HL-60 (cell line): ENCODE data around the gene BHLHE40.

Experiments
- DNase-seq, 2 experiments: peaks; one replicate each; pipeline ENCODE4 v3.0.0-alpha.2; 2010 to 2020; ENCODE audit warnings: low read depth in 1 of 2, low spot score in 1 of 2
- H3K27ac ChIP-seq: fragments of 250-450 bp; sonication (Bioruptor Pico); replicated peaks from 2 replicates; pipeline ENCODE4 v1.5.1; 2020; ENCODE audit warnings: mild to moderate bottlenecking, moderate library complexity
- H3K27me3 ChIP-seq: fragments of 250-450 bp; sonication (Bioruptor Pico); 2 replicates; pipeline ENCODE4 v1.5.1; 2021; ENCODE audit warnings: mild to moderate bottlenecking, moderate library complexity; ENCODE audit not compliant: insufficient read depth, poor library complexity, severe bottlenecking
- H3K4me3 ChIP-seq: replicated peaks from 2 replicates; pipeline ENCODE4 v1.5.1; 2011; ENCODE audit warnings: mild to moderate bottlenecking, control low read depth, low read length; ENCODE audit not compliant: insufficient read depth
- GABPA ChIP-seq: IDR thresholded peaks from 2 replicates; pipeline ENCODE4 v1.6.1; 2012; ENCODE audit warnings: low read depth
- POLR2AphosphoS5 ChIP-seq: IDR thresholded peaks from 2 replicates; pipeline ENCODE4 v1.6.1; 2012; ENCODE audit warnings: low read depth
- SPI1 ChIP-seq: IDR thresholded peaks from 2 replicates; pipeline ENCODE4 v1.6.1; 2012; ENCODE audit warnings: low read depth, mild to moderate bottlenecking, borderline replicate concordance
- TF ChIP-seq, protein P1 (sequence below): IDR thresholded peaks from one replicate; pipeline ENCODE4 v1.5.1; 2011; ENCODE audit warnings: low read length, control low read depth, inconsistent platforms; ENCODE audit not compliant: insufficient read depth
- TF ChIP-seq, protein P2 (sequence below): IDR thresholded peaks from 2 replicates; pipeline ENCODE4 v1.6.1; 2012; ENCODE audit warnings: low read depth; ENCODE audit not compliant: insufficient replicate concordance

The BHLHE40 gene

GRCh38 chr3:4994144-4994730 lies 15.0 kb downstream of the BHLHE40 start:
- Histone ChIP-seq H3K27ac (no peak overlapping the region), H3K4me3 (no peak overlapping the region), H3K27me3 (no peaks in the 10 kb centered on the region)
- TF ChIP-seq, protein P1, sequence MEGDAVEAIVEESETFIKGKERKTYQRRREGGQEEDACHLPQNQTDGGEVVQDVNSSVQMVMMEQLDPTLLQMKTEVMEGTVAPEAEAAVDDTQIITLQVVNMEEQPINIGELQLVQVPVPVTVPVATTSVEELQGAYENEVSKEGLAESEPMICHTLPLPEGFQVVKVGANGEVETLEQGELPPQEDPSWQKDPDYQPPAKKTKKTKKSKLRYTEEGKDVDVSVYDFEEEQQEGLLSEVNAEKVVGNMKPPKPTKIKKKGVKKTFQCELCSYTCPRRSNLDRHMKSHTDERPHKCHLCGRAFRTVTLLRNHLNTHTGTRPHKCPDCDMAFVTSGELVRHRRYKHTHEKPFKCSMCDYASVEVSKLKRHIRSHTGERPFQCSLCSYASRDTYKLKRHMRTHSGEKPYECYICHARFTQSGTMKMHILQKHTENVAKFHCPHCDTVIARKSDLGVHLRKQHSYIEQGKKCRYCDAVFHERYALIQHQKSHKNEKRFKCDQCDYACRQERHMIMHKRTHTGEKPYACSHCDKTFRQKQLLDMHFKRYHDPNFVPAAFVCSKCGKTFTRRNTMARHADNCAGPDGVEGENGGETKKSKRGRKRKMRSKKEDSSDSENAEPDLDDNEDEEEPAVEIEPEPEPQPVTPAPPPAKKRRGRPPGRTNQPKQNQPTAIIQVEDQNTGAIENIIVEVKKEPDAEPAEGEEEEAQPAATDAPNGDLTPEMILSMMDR: no peak
- TF ChIP-seq SPI1 (no peak), POLR2AphosphoS5 (no peak), GABPA (no peak)
- TF ChIP-seq, protein P2, sequence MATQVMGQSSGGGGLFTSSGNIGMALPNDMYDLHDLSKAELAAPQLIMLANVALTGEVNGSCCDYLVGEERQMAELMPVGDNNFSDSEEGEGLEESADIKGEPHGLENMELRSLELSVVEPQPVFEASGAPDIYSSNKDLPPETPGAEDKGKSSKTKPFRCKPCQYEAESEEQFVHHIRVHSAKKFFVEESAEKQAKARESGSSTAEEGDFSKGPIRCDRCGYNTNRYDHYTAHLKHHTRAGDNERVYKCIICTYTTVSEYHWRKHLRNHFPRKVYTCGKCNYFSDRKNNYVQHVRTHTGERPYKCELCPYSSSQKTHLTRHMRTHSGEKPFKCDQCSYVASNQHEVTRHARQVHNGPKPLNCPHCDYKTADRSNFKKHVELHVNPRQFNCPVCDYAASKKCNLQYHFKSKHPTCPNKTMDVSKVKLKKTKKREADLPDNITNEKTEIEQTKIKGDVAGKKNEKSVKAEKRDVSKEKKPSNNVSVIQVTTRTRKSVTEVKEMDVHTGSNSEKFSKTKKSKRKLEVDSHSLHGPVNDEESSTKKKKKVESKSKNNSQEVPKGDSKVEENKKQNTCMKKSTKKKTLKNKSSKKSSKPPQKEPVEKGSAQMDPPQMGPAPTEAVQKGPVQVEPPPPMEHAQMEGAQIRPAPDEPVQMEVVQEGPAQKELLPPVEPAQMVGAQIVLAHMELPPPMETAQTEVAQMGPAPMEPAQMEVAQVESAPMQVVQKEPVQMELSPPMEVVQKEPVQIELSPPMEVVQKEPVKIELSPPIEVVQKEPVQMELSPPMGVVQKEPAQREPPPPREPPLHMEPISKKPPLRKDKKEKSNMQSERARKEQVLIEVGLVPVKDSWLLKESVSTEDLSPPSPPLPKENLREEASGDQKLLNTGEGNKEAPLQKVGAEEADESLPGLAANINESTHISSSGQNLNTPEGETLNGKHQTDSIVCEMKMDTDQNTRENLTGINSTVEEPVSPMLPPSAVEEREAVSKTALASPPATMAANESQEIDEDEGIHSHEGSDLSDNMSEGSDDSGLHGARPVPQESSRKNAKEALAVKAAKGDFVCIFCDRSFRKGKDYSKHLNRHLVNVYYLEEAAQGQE: no peak
- no peak for DNase-seq

- Histone ChIP-seq H3K27ac (no peak overlapping the region), H3K27me3 (no peaks in the 10 kb centered on the region), H3K4me3 (no peak overlapping the region)
- DNase-seq: no peak
- no peak for TF ChIP-seq POLR2AphosphoS5
- TF ChIP-seq SPI1: no peak
Observed at GRCh38 chr3:4994823-4995499, 15.7 kb downstream of the BHLHE40 start.

DNA sequence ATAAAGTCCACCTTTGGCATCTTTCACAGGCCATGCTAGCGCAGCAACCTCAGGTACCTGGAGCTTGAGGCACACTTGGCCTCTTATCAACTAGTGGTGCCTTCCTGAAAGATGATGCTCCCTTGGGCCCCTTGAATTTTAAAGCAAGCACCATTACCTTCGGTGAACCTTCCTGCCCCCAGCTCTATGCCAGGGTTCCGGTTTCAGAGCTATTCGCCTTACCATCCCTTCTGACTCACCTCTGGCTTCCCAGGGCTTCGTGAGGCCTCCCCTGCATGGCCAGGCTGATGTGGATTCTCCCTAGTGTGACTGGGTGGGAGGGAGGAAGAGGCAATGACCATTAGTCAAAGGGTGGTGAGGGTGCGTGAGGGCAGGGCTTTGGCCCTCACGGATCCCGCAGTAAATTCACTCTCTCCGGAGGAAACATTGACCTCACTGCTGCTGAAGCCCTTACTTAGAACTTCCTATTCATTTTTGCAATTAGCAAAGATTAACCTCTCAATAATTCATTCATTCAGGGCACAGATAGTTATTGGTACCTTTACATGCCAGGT lies 16.3 kb downstream of the BHLHE40 start:
- no peak for DNase-seq
- H3K27me3 ChIP-seq: no peaks in the 10 kb centered on the region
- TF ChIP-seq, protein P2: no peak
- no peak overlapping the region for H3K4me3 ChIP-seq
- H3K27ac ChIP-seq: no peak overlapping the region

- no peak overlapping the region for H3K4me3 ChIP-seq
Observed at GRCh38 chr3:4996223-4996765, 17.1 kb downstream of the BHLHE40 start.

More at GRCh38 chr3:4996223-4996765, 17.1 kb downstream of the BHLHE40 start:
- TF ChIP-seq GABPA: no peak
- TF ChIP-seq, protein P2: no peak
- no peak for TF ChIP-seq SPI1
- TF ChIP-seq, protein P1: no peak
- TF ChIP-seq POLR2AphosphoS5: no peak
- Histone ChIP-seq H3K27ac (no peak overlapping the region), H3K27me3 (no peaks in the 10 kb centered on the region)
- DNase-seq: no peak
